NOMO-1 (cell line): ENCODE measurements around the gene EPB41L4B.

Source experiments
- DNase-seq, 2 experiments: peaks; one replicate each; lab custom pipeline; 2025; ENCODE audit not compliant: unreplicated experiment in 2 of 2; lab: John Stamatoyannopoulos, UW

The EPB41L4B gene

GRCh38 chr9:109321727-109322126 is 868 bp upstream of the EPB41L4B start:
- DNase-seq: no peak

- DNase-seq: no peak
Measured at GRCh38 chr9:109320331-109320741, 523 bp downstream of the EPB41L4B start.

GRCh38 chr9:109319626-109320241 is 1.1 kb downstream of the EPB41L4B start:
- no peak for DNase-seq

GRCh38 chr9:109319017-109319625 is 1.7 kb downstream of the EPB41L4B start:
- no peak for DNase-seq

GRCh38 chr9:109317979-109318741 is 2.7 kb downstream of the EPB41L4B start:
- DNase-seq: no peak

GRCh38 chr9:109317311-109317978 is 3.4 kb downstream of the EPB41L4B start:
- DNase-seq: no peak

- DNase-seq: no peak
Measured at GRCh38 chr9:109316207-109316640, 4.6 kb downstream of the EPB41L4B start.

GRCh38 chr9:109315480-109316206 is 5.2 kb downstream of the EPB41L4B start:
- peak; percentile 50 to 84 for DNase-seq

- DNase-seq: no peak
Measured at GRCh38 chr9:109314011-109314531, 6.8 kb downstream of the EPB41L4B start.

GRCh38 chr9:109313351-109313750 is 7.5 kb downstream of the EPB41L4B start:
- no peak for DNase-seq

GRCh38 chr9:109312783-109313182 is 8.1 kb downstream of the EPB41L4B start:
- DNase-seq: no peak

GRCh38 chr9:109311731-109312130 is 9.1 kb downstream of the EPB41L4B start:
- no peak for DNase-seq

- DNase-seq: no peak
Measured at GRCh38 chr9:109311286-109311685, 9.6 kb downstream of the EPB41L4B start.

GRCh38 chr9:109310486-109310901 is 10.4 kb downstream of the EPB41L4B start:
- no peak for DNase-seq

- no peak for DNase-seq
Measured at GRCh38 chr9:109309282-109309681, 11.6 kb downstream of the EPB41L4B start.

GRCh38 chr9:109307380-109308240 is 13.2 kb downstream of the EPB41L4B start:
- DNase-seq: no peak

- DNase-seq: no peak
Measured at GRCh38 chr9:109305801-109306200, 15.1 kb downstream of the EPB41L4B start.

- DNase-seq: no peak
Measured at GRCh38 chr9:109304347-109304746, 16.5 kb downstream of the EPB41L4B start.

GRCh38 chr9:109303900-109304299 is 17.0 kb downstream of the EPB41L4B start:
- DNase-seq: no peak
